Fibroblast of pulmonary artery (primary cell): ENCODE data around the gene PAIP2B.

Experiments
- DNase-seq: peaks from one replicate; pipeline ENCODE4 v3.0.0-alpha.2; 2010; ENCODE audit warnings: low read depth
- H3K4me3 ChIP-seq: replicated peaks from 2 replicates; pipeline ENCODE4 v1.5.1; 2011; ENCODE audit warnings: low read depth, mild to moderate bottlenecking, control low read depth, low read length, moderate library complexity
- TF ChIP-seq, protein P1 (sequence below): IDR thresholded peaks from 2 replicates; pipeline ENCODE4 v1.5.1; 2011; ENCODE audit warnings: mild to moderate bottlenecking, control low read depth, low read length, inconsistent platforms; ENCODE audit errors: missing control alignments

The PAIP2B gene

GRCh38 chr2:71254776-71255175 is 27.9 kb upstream of the PAIP2B start:
- DNase-seq, result no peak
- TF ChIP-seq, protein P1, sequence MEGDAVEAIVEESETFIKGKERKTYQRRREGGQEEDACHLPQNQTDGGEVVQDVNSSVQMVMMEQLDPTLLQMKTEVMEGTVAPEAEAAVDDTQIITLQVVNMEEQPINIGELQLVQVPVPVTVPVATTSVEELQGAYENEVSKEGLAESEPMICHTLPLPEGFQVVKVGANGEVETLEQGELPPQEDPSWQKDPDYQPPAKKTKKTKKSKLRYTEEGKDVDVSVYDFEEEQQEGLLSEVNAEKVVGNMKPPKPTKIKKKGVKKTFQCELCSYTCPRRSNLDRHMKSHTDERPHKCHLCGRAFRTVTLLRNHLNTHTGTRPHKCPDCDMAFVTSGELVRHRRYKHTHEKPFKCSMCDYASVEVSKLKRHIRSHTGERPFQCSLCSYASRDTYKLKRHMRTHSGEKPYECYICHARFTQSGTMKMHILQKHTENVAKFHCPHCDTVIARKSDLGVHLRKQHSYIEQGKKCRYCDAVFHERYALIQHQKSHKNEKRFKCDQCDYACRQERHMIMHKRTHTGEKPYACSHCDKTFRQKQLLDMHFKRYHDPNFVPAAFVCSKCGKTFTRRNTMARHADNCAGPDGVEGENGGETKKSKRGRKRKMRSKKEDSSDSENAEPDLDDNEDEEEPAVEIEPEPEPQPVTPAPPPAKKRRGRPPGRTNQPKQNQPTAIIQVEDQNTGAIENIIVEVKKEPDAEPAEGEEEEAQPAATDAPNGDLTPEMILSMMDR, result no peak
- H3K4me3 ChIP-seq, result no peak overlapping the region

- TF ChIP-seq, protein P1, result no peak
- no peak for DNase-seq
- H3K4me3 ChIP-seq, result no peak overlapping the region
These were observed 27.2 kb upstream of the PAIP2B start for GRCh38 chr2:71254078-71254477.

DNA sequence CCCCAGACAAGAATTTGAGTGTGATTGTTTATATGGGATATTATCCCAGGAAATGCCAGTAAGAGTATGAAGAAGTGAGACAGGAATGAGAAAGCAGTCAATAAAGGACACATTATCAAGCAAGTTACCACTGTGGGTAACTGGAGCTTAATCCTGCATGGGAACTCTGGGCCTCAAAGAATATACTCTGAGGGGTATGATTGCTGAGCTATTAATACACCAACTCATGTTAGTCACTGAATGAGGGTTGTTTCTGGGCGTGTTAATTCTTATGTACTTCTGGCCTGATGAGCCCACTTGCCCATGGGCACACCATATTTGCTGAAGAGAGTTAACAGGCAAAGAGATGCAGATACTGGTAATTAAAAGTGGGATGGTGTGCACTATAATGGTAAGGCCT is 26.6 kb upstream of the PAIP2B start:
- H3K4me3 ChIP-seq, result no peak overlapping the region
- no peak for DNase-seq
- TF ChIP-seq, protein P1, result no peak

- no peak overlapping the region for H3K4me3 ChIP-seq
- TF ChIP-seq, protein P1, result no peak
- no peak for DNase-seq
These were observed 26.0 kb upstream of the PAIP2B start for GRCh38 chr2:71252862-71253261.

- TF ChIP-seq, protein P1, result no peak
- H3K4me3 ChIP-seq, result no peak overlapping the region
- no peak for DNase-seq
These were observed 24.0 kb upstream of the PAIP2B start for GRCh38 chr2:71250935-71251334.

GRCh38 chr2:71244302-71244660 is 17.4 kb upstream of the PAIP2B start:
- H3K4me3 ChIP-seq, result no peak overlapping the region
- TF ChIP-seq, protein P1, result no peak
- DNase-seq, result no peak

DNA sequence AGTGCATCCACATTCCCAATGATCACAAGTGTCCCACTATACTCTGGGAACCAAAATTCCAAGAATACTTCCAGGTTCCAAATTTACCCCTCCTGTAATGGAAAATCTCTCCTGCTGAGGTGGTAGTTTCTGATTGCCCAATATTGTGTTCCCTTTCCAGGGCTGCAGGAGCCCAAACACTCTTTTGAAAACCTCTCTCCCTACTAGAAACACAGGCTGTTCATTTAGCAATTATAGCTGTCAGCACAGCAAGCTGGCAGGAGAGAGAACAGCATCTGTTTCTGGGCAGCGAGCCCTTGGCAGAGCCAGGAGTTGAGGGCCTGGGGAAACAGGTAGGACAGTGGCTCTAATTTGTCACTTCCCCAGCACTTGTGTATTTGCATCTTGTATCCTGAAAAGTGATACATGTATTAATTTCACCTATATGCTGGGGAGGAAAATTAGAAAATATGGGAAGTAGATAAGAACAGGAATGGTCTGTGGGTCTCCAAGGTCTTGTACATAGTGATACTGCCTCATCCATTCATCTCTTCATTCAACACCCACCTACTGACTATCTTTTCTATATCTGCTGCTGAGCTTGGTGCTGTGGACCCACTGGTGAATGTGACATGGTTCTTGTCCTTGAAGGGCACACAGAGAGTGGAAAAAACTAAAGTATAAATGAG is 16.9 kb upstream of the PAIP2B start:
- TF ChIP-seq, protein P1, result no peak
- H3K4me3 ChIP-seq, result no peak overlapping the region
- no peak for DNase-seq
